GM23338 (cell line): ENCODE measurements around the gene STX16. TPM values are rescaled to one million over a fixed set of nuclear protein-coding genes. Genes with fewer than 3 reads are reported as not detected.

Experiments used
- ATAC-seq: fragments of 200-7000 bp; cut with Tn5 transposase; 3 replicates; pipeline ENCODE4 v1.9.1; 2020
- DNase-seq: peaks from one replicate; pipeline ENCODE4 v3.0.0-alpha.2; 2015; ENCODE audit warnings: low spot score
- H2AFZ ChIP-seq: fragments of 200-600 bp; sonication (generic); 2 replicates; pipeline ENCODE4 v1.8.0; 2016; ENCODE audit warnings: antibody characterized with exemption, mild to moderate bottlenecking, moderate library complexity
- H3F3A ChIP-seq: fragments of 200-600 bp; sonication (generic); replicated peaks from 2 replicates; pipeline ENCODE4 v1.8.0; 2017; ENCODE audit warnings: antibody characterized with exemption, mixed run types, low read depth
- H3K27ac ChIP-seq: fragments of 200-600 bp; sonication (generic); 2 replicates; pipeline ENCODE4 v1.6.1; 2016; ENCODE audit warnings: low read depth
- H3K27me3 ChIP-seq: fragments of 200-600 bp; sonication (generic); 2 replicates; pipeline ENCODE4 v1.8.0; 2016; ENCODE audit warnings: mild to moderate bottlenecking, mixed run types, moderate library complexity; ENCODE audit not compliant: insufficient read depth
- H3K36me3 ChIP-seq: fragments of 200-600 bp; sonication (generic); 2 replicates; pipeline ENCODE4 v1.8.0; 2016; ENCODE audit warnings: mild to moderate bottlenecking; ENCODE audit not compliant: insufficient read depth
- H3K4me1 ChIP-seq: fragments of 200-600 bp; sonication (generic); 2 replicates; pipeline ENCODE4 v1.8.0; 2016; ENCODE audit warnings: mild to moderate bottlenecking, moderate library complexity; ENCODE audit not compliant: insufficient read depth
- H3K4me2 ChIP-seq: fragments of 200-600 bp; sonication (generic); 2 replicates; pipeline ENCODE4 v1.7.1; 2017; ENCODE audit warnings: mixed run types
- H3K4me3 ChIP-seq: fragments of 200-600 bp; sonication (generic); 2 replicates; pipeline ENCODE4 v1.6.1; 2016; ENCODE audit warnings: mixed run types
- H3K79me2 ChIP-seq: fragments of 200-600 bp; sonication (generic); replicated peaks from 2 replicates; pipeline ENCODE4 v1.8.0; 2017; ENCODE audit warnings: mild to moderate bottlenecking; ENCODE audit not compliant: insufficient read depth
- H3K9me2 ChIP-seq: fragments of 200-600 bp; sonication (generic); 2 replicates; pipeline ENCODE4 v1.8.0; 2017; ENCODE audit not compliant: insufficient read depth
- H4K20me1 ChIP-seq: fragments of 200-600 bp; sonication (generic); replicated peaks from 2 replicates; pipeline ENCODE4 v1.8.0; 2017; ENCODE audit warnings: mild to moderate bottlenecking; ENCODE audit not compliant: insufficient read depth
- H3K27ac Mint-ChIP-seq: 2 replicates; pipeline ENCODE4 v1.8.0; 2020; ENCODE audit warnings: inconsistent platforms, mild to moderate bottlenecking, moderate library complexity, mixed read lengths
- H3K27me3 Mint-ChIP-seq: 3 replicates; pipeline ENCODE4 v1.8.0; 2022; ENCODE audit warnings: low read depth, mild to moderate bottlenecking, moderate library complexity, mixed read lengths, inconsistent platforms; ENCODE audit not compliant: insufficient read depth, poor library complexity
- H3K36me3 Mint-ChIP-seq: 3 replicates; pipeline ENCODE4 v1.8.0; 2021; ENCODE audit warnings: low read depth, mild to moderate bottlenecking, inconsistent platforms, moderate library complexity, mixed read lengths
- H3K4me1 Mint-ChIP-seq: 3 replicates; pipeline ENCODE4 v1.8.0; 2020; ENCODE audit warnings: mild to moderate bottlenecking, inconsistent platforms, mixed read lengths
- H3K4me3 Mint-ChIP-seq: 3 replicates; pipeline ENCODE4 v1.8.0; 2021; ENCODE audit warnings: moderate library complexity, mild to moderate bottlenecking, inconsistent platforms, mixed read lengths
- H3K9me3 Mint-ChIP-seq: 3 replicates; pipeline ENCODE4 v1.8.0; 2020; ENCODE audit warnings: moderate library complexity, mild to moderate bottlenecking, inconsistent platforms, mixed read lengths
- CREB1 ChIP-seq: fragments of 250-450 bp; sonication (Bioruptor Pico); IDR thresholded peaks from 2 replicates; pipeline ENCODE4 v1.5.0; 2020; ENCODE audit warnings: low read depth, mild to moderate bottlenecking, moderate library complexity
- NANOG ChIP-seq: IDR thresholded peaks from 2 replicates; pipeline ENCODE4 v1.6.1; 2016; ENCODE audit warnings: antibody characterized with exemption, borderline replicate concordance
- POLR2AphosphoS5 ChIP-seq: IDR thresholded peaks from 2 replicates; pipeline ENCODE4 v1.6.1; 2016; ENCODE audit warnings: antibody characterized with exemption, low read depth
- REST ChIP-seq: IDR thresholded peaks from one replicate; pipeline ENCODE4 v1.6.1; 2018; ENCODE audit warnings: antibody characterized with exemption; ENCODE audit not compliant: unreplicated experiment
- ZNF114 ChIP-seq: fragments of 250-450 bp; sonication (Bioruptor Pico); IDR thresholded peaks from 2 replicates; pipeline ENCODE4 v1.5.0; 2020; ENCODE audit warnings: mild to moderate bottlenecking, moderate library complexity
- ZNF331 ChIP-seq: fragments of 250-450 bp; sonication (Bioruptor Pico); IDR thresholded peaks from 2 replicates; pipeline ENCODE4 v1.5.0; 2020; ENCODE audit warnings: low read depth, mild to moderate bottlenecking, moderate library complexity
- ZNF462 ChIP-seq: fragments of 250-450 bp; sonication (Bioruptor Pico); IDR thresholded peaks from 2 replicates; pipeline ENCODE4 v1.5.0; 2020; ENCODE audit warnings: mild to moderate bottlenecking, moderate library complexity
- polyA plus RNA-seq: library from polyadenylated mRNA; unstranded; fragments of >200 nt; fragmentation: Nextera tagmentation; extraction: Ambion mirVana; gene quantifications from 2 replicates; pipeline ENCODE4 v1.2.1, GENCODE V29; 2016
- total RNA-seq: library from RNA; depleted of rRNA; stranded (reverse); fragments of >200 nt; shearing (Covaris generic); gene quantifications from 2 replicates; pipeline ENCODE4 v1.2.3, GENCODE V29; 2014
- TF ChIP-seq, protein P1 (sequence below): IDR thresholded peaks from 2 replicates; pipeline ENCODE4 v1.6.1; 2016; ENCODE audit warnings: antibody characterized with exemption

STX16 gene
- total and polyA plus RNA-seq, 2 experiments from 2014 or later = 31.2 to 70.5 TPM

GRCh38 chr20:58651946-58652605, 993 bp downstream of the STX16 start:
- Histone ChIP-seq H3K27ac (peak overlapping the region; percentile 97), H4K20me1 (no peaks in the 10 kb centered on the region), H3K79me2 (peaks cover 54% of the 10 kb centered on the region), H3K9me2 (no peaks in the 10 kb centered on the region), H3K36me3 (no peaks in the 10 kb centered on the region), H3K4me3 (peak overlapping the region; percentile 55), H3K4me2 (peak overlapping the region; percentile 78), H2AFZ (no peak overlapping the region), H3K27me3 (peaks cover 13% of the 10 kb centered on the region), H3K4me1 (peaks cover 53% of the 10 kb centered on the region), H3F3A (no peaks in the 10 kb centered on the region)
- DNase-seq (peak; percentile 97), ATAC-seq (peak; percentile 48)
- Mint-ChIP-seq H3K27me3 (peaks cover 13% of the 10 kb centered on the region), H3K9me3 (peaks cover 3% of the 10 kb centered on the region; the same call in 2 of the 3 replicates), H3K36me3 (peaks cover 3% of the 10 kb centered on the region; the same call in 2 of the 3 replicates), H3K27ac (peak overlapping the region; percentile 99), H3K4me3 (peak overlapping the region; percentile 99), H3K4me1 (peaks cover 46% of the 10 kb centered on the region)
- no peak for TF ChIP-seq ZNF462 (CRISPR knock-in tag)
- TF ChIP-seq POLR2AphosphoS5 = peak; percentile 50
- TF ChIP-seq ZNF331 (CRISPR knock-in tag) = no peak
- TF ChIP-seq REST = no peak
- peak; percentile 78 for TF ChIP-seq CREB1 (CRISPR knock-in tag)
- no peak for TF ChIP-seq ZNF114 (CRISPR knock-in tag)
- TF ChIP-seq, protein P1, sequence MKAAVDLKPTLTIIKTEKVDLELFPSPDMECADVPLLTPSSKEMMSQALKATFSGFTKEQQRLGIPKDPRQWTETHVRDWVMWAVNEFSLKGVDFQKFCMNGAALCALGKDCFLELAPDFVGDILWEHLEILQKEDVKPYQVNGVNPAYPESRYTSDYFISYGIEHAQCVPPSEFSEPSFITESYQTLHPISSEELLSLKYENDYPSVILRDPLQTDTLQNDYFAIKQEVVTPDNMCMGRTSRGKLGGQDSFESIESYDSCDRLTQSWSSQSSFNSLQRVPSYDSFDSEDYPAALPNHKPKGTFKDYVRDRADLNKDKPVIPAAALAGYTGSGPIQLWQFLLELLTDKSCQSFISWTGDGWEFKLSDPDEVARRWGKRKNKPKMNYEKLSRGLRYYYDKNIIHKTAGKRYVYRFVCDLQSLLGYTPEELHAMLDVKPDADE = no peak; the same call in 1 of the 2 replicates
- peak; percentile 24; the same call in 1 of the 2 replicates for TF ChIP-seq NANOG
